OCI-LY3 (cell line): ENCODE measurements around the gene NDUFV3.
"Not testable (repeated sequence)": the region's sequence is repeated elsewhere in the genome, so short reads cannot be mapped to it uniquely, and the experiment has no call there.

Source experiments
- H2AFZ ChIP-seq: fragments of 200-600, 300-600 bp; shearing (Covaris generic); 2 replicates; pipeline ENCODE4 v1.6.0; 2014; ENCODE audit warnings: antibody characterized with exemption, low read depth, low read length
- H3K27ac ChIP-seq: fragments of 200-600, 300-600 bp; sonication (generic); 2 replicates; pipeline ENCODE4 v1.5.1; 2014; ENCODE audit warnings: mild to moderate bottlenecking, low read length, moderate library complexity, mixed read lengths
- H3K27me3 ChIP-seq: fragments of 200-600, 300-600 bp; sonication (generic); 2 replicates; pipeline ENCODE4 v1.6.1; 2014; ENCODE audit warnings: low read depth, low read length, mixed read lengths
- H3K36me3 ChIP-seq: fragments of 200-600, 300-600 bp; sonication (generic); replicated peaks from 2 replicates; pipeline ENCODE3; 2014; ENCODE audit warnings: low read depth, low read length, mixed read lengths
- H3K4me1 ChIP-seq: fragments of 300-600, 200-600 bp; sonication (generic); 2 replicates; pipeline ENCODE4 v1.6.1; 2014; ENCODE audit warnings: low read length, mixed read lengths
- H3K4me2 ChIP-seq: fragments of 200-600, 300-600 bp; sonication (generic); 2 replicates; pipeline ENCODE4 v1.6.1; 2014; ENCODE audit warnings: low read length, mixed read lengths
- H3K4me3 ChIP-seq: fragments of 300-600, 200-600 bp; sonication (generic); 2 replicates; pipeline ENCODE4 v1.5.1; 2014; ENCODE audit warnings: antibody characterized with exemption, mild to moderate bottlenecking, low read length, moderate library complexity
- H3K79me2 ChIP-seq: fragments of 300-600, 200-600 bp; shearing (Covaris generic); 2 replicates; pipeline ENCODE4 v1.6.1; 2014; ENCODE audit warnings: mild to moderate bottlenecking, low read length, mixed read lengths
- H3K9ac ChIP-seq: fragments of 300-600, 200-600 bp; shearing (Covaris generic); 2 replicates; pipeline ENCODE4 v1.6.0; 2014; ENCODE audit warnings: mild to moderate bottlenecking, low read length, moderate library complexity
- H3K9me3 ChIP-seq: fragments of 200-600, 300-600 bp; shearing (Covaris generic); 2 replicates; pipeline ENCODE4 v1.6.1; 2014; ENCODE audit warnings: low read length, mixed read lengths; ENCODE audit not compliant: insufficient read depth
- H4K20me1 ChIP-seq: fragments of 200-600, 300-600 bp; sonication (generic); 2 replicates; pipeline ENCODE4 v1.6.1; 2016; ENCODE audit warnings: low read length, mixed read lengths; ENCODE audit not compliant: insufficient read depth
- CTCF ChIP-seq: fragments of 200-600, 300-600 bp; sonication (generic); IDR thresholded peaks from 2 replicates; pipeline ENCODE4 v1.5.1; 2014; ENCODE audit warnings: antibody characterized with exemption, low read length, low read depth
- EZH2phosphoT487 ChIP-seq: fragments of 200-600 bp; shearing (Covaris generic); IDR thresholded peaks from 2 replicates; pipeline ENCODE4 v1.6.1; 2018; ENCODE audit warnings: antibody characterized with exemption, mixed run types, low read depth

NDUFV3 gene

GRCh38 chr21:42942244-42942643, 49.1 kb downstream of the NDUFV3 start:
- Histone ChIP-seq H4K20me1 (no peaks in the 10 kb centered on the region), H3K79me2 (no peaks in the 10 kb centered on the region), H3K4me3 (no peak overlapping the region), H3K9ac (no peak overlapping the region), H2AFZ (no peak overlapping the region), H3K9me3 (no peaks in the 10 kb centered on the region), H3K27ac (no peak overlapping the region), H3K27me3 (no peaks in the 10 kb centered on the region), H3K4me2 (no peak overlapping the region), H3K4me1 (peaks cover 4% of the 10 kb centered on the region), H3K36me3 (no peaks in the 10 kb centered on the region)
- no peak for TF ChIP-seq EZH2phosphoT487
- no peak for TF ChIP-seq CTCF

DNA sequence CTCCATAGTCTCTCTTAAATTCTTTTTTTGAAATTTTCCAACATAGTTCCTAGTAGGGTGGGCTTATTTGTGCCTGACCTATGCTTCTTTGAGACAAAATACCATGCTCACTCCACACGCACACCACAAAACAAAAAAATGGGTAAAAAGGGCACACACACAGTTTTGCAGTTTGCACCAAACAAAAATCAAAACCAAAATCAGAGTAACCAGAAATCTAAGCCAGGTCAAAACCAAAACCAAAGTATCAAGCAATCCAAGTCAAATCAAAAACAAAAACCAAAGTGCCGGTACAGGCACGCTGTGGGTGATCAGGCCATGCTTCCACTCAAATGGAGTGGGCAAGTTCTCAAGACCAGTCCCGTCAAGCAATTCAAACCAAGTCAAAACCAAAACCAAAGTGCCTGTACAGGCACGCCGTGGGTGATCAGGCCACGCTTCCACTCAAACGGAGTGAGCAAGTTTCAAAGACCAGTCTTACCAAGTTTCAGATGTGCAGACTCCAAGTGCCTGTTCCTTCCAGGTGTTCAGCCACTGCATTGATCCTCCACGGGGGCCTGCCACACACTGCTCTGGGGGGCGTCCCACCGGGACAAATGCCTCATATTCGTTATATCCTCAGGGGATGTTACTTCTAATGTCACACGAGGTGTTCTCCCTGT, 56.1 kb downstream of the NDUFV3 start:
- H3K9me3 ChIP-seq, H3K36me3 ChIP-seq, H3K4me3 ChIP-seq, H4K20me1 ChIP-seq, H3K79me2 ChIP-seq, H3K27me3 ChIP-seq, H3K9ac ChIP-seq, H3K27ac ChIP-seq, H2AFZ ChIP-seq, H3K4me1 ChIP-seq, H3K4me2 ChIP-seq: not testable (repeated sequence)

DNA sequence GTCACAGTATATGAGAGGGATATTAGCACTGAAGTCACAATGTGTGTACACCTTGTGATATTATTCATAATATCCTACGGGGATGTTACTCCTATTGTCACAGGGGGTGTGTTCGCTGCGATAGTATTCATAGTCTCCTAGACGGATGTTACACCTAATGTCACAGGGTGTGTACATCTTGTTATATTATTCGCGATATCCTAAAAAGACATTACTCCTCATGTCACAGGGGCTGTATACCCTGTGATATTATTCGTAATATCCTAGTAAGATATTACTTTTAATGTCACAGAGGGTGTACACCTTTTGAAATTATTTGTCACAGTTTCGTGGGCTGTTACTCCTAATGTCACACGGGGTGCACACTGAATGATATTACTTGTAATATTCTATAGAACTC, 58.1 kb downstream of the NDUFV3 start:
- H4K20me1 ChIP-seq, H3K36me3 ChIP-seq, H3K27ac ChIP-seq, H3K4me3 ChIP-seq, H2AFZ ChIP-seq, H3K9me3 ChIP-seq, H3K4me1 ChIP-seq, H3K4me2 ChIP-seq, H3K79me2 ChIP-seq, H3K9ac ChIP-seq, H3K27me3 ChIP-seq: not testable (repeated sequence)

- Histone ChIP-seq H3K9ac (no peak overlapping the region), H3K36me3 (no peaks in the 10 kb centered on the region), H3K4me3 (no peak overlapping the region), H3K27me3 (no peaks in the 10 kb centered on the region), H3K9me3 (no peaks in the 10 kb centered on the region), H3K4me2 (no peak overlapping the region), H2AFZ (no peak overlapping the region), H4K20me1 (no peaks in the 10 kb centered on the region), H3K79me2 (no peaks in the 10 kb centered on the region), H3K4me1 (no peaks in the 10 kb centered on the region), H3K27ac (no peak overlapping the region)
- no peak for TF ChIP-seq CTCF
Observed at GRCh38 chr21:42956824-42957630, 63.9 kb downstream of the NDUFV3 start.

- H3K79me2 ChIP-seq, H3K9ac ChIP-seq, H3K36me3 ChIP-seq, H3K27ac ChIP-seq, H3K4me1 ChIP-seq, H2AFZ ChIP-seq, H3K4me2 ChIP-seq, H3K9me3 ChIP-seq, H3K27me3 ChIP-seq, H4K20me1 ChIP-seq, H3K4me3 ChIP-seq: not testable (repeated sequence)
Observed at GRCh38 chr21:42958122-42958521, 65.0 kb downstream of the NDUFV3 start.
